Immature natural killer cell (primary cell): ENCODE data around the gene ARL8B. TPM values are rescaled to one million over a fixed set of nuclear protein-coding genes. Genes with fewer than 3 reads are reported as not detected.
A peak's percentile ranks its signal among the peaks of the same experiment; 100 is the strongest.

ENCODE experiments used
- DNase-seq, 3 donors: peaks; one replicate each; pipeline ENCODE4 v3.0.0; 2022; ENCODE audit warnings: mixed read lengths in 1 of 3
- H3K27ac Mint-ChIP-seq, 6 donors: one replicate each; pipeline ENCODE4 v1.8.0; 2020; ENCODE audit warnings: mixed read lengths in 6 of 6, mild to moderate bottlenecking in 5 of 6, inconsistent platforms in 4 of 6, moderate library complexity in 3 of 6
- H3K27me3 Mint-ChIP-seq, 3 donors: one replicate each; pipeline ENCODE4 v1.8.0; 2020 to 2021; ENCODE audit warnings: low read depth in 3 of 3, mild to moderate bottlenecking in 3 of 3, mixed read lengths in 3 of 3, moderate library complexity in 3 of 3, inconsistent platforms in 1 of 3
- H3K36me3 Mint-ChIP-seq, 3 donors: one replicate each; pipeline ENCODE4 v1.8.0; 2020; ENCODE audit warnings: mixed read lengths in 3 of 3, inconsistent platforms in 2 of 3, mild to moderate bottlenecking in 2 of 3
- H3K4me1 Mint-ChIP-seq, 2 donors: one replicate each; pipeline ENCODE4 v1.8.0; 2020; ENCODE audit warnings: inconsistent platforms in 2 of 2, mild to moderate bottlenecking in 2 of 2, mixed read lengths in 2 of 2, moderate library complexity in 1 of 2
- H3K4me3 Mint-ChIP-seq, 5 donors: one replicate each; pipeline ENCODE4 v1.8.0; 2020; ENCODE audit warnings: mild to moderate bottlenecking in 5 of 5, mixed read lengths in 5 of 5, inconsistent platforms in 3 of 5, moderate library complexity in 3 of 5
- H3K9me3 Mint-ChIP-seq, 6 donors: one replicate each; pipeline ENCODE4 v1.8.0; 2020; ENCODE audit warnings: mild to moderate bottlenecking in 6 of 6, mixed read lengths in 6 of 6, inconsistent platforms in 4 of 6, moderate library complexity in 3 of 6
- polyA plus RNA-seq, 3 donors: library from polyadenylated mRNA; unstranded; fragments of 300-500 nt; fragmentation: Illumina TruSeq; gene quantifications; one replicate each; pipeline ENCODE4 v1.2.3, GENCODE V29; 2021

ARL8B gene
- polyA plus RNA-seq, 3 donors from 2014 or later = 37.7 to 63.4 (median 39.4) TPM

DNA sequence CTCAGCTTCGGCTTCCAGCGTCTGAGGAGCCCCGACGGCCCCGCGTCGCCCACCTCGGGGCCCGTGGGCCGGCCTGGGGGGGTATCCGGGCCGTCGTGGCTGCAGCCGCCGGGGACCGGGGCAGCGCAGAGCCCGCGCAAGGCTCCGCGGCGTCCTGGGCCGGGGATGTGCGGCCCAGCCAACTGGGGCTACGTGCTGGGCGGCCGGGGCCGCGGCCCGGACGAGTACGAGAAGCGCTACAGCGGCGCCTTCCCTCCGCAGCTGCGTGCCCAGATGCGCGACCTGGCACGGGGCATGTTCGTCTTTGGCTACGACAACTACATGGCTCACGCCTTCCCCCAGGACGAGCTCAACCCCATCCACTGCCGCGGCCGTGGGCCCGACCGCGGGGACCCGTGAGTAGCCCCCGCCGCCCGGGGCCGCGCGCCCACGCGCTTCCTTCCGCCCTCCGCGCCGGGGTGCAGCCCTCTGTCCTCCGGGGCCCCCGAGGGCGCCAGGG lies 65.9 kb downstream of the ARL8B start:
- peak overlapping the region; percentile 90 to 97 (median 97) for H3K4me3 Mint-ChIP-seq
- H3K4me1 Mint-ChIP-seq = peaks cover 44 to 59% of the 10 kb centered on the region in 2 donors
- H3K27ac Mint-ChIP-seq = peak overlapping the region; percentile 83 to 97 (median 92)
- peaks cover 0 to 5% (median 0%) of the 10 kb centered on the region in 3 donors for H3K36me3 Mint-ChIP-seq
- no peaks in the 10 kb centered on the region for H3K9me3 Mint-ChIP-seq
- DNase-seq = peak; percentile 68 to 73 (median 71)
- peaks cover 2 to 12% (median 7%) of the 10 kb centered on the region in 3 donors for H3K27me3 Mint-ChIP-seq

- DNase-seq = no peak
- peaks cover 2 to 12% (median 7%) of the 10 kb centered on the region in 3 donors for H3K27me3 Mint-ChIP-seq
- H3K36me3 Mint-ChIP-seq = peaks cover 0 to 5% (median 0%) of the 10 kb centered on the region in 3 donors
- H3K4me3 Mint-ChIP-seq = peak overlapping the region; percentile 90 to 97 (median 96)
- H3K27ac Mint-ChIP-seq = peak overlapping the region; percentile 79 to 97 (median 92)
- peaks cover 47 to 62% of the 10 kb centered on the region in 2 donors for H3K4me1 Mint-ChIP-seq
- H3K9me3 Mint-ChIP-seq = no peaks in the 10 kb centered on the region
These were observed 66.5 kb downstream of the ARL8B start for GRCh38 chr3:5188419-5189221.

DNA sequence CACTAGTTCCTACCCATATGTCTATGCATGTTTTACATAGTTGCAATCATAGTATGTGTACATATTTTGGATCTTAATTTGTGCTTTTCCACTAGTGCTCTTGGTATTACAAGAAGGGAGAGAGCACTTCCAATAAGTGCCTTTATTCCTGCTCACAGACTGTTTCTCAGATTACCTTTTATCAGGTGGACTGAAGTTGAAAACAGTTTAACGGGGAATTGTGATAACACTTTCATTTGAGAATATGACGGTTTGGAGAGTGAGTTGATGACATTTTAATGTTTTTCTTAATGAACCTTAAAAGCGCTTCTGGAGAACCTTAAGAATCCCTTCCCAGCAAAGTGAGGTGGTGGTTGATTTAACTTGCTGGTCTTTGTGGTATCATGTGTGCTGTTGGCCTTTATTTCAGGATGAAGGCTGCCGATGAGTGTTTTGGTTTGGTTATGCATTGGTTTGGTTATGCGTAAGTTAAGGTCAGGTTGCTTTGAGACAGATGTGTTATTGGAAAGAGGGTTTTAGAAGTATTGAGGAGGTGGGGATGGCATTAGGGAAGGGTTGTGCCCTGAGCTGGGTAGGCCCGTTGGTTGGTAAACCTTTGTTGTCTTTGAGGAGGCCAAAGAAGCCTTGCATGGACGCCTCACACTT lies 68.2 kb downstream of the ARL8B start:
- peak overlapping the region; percentile 56 to 97 (median 90) for H3K4me3 Mint-ChIP-seq
- DNase-seq = no peak
- peak overlapping the region in 5 of 6 donors; percentile 10 to 76 (median 23) for H3K27ac Mint-ChIP-seq
- peaks cover 0 to 5% (median 0%) of the 10 kb centered on the region in 3 donors for H3K36me3 Mint-ChIP-seq
- H3K27me3 Mint-ChIP-seq = peaks cover 2 to 12% (median 7%) of the 10 kb centered on the region in 3 donors
- H3K9me3 Mint-ChIP-seq = no peaks in the 10 kb centered on the region
- H3K4me1 Mint-ChIP-seq = peaks cover 63 to 79% of the 10 kb centered on the region in 2 donors

- H3K9me3 Mint-ChIP-seq = no peaks in the 10 kb centered on the region
- peaks cover 2 to 14% (median 7%) of the 10 kb centered on the region in 3 donors for H3K27me3 Mint-ChIP-seq
- no peak for DNase-seq
- H3K4me3 Mint-ChIP-seq = peak overlapping the region in 1 of 5 donors; percentile 60
- peaks cover 0 to 5% (median 0%) of the 10 kb centered on the region in 3 donors for H3K36me3 Mint-ChIP-seq
- H3K4me1 Mint-ChIP-seq = peaks cover 77 to 84% of the 10 kb centered on the region in 2 donors
- H3K27ac Mint-ChIP-seq = peak overlapping the region; percentile 32 to 75 (median 52)
These were observed 69.6 kb downstream of the ARL8B start for GRCh38 chr3:5191555-5192304.

GRCh38 chr3:5192571-5193365 lies 70.7 kb downstream of the ARL8B start:
- no peak for DNase-seq
- Mint-ChIP-seq H3K9me3 (no peaks in the 10 kb centered on the region), H3K27me3 (peaks cover 0 to 10% (median 7%) of the 10 kb centered on the region in 3 donors), H3K4me1 (peaks cover 81 to 88% of the 10 kb centered on the region in 2 donors), H3K36me3 (peaks cover 0 to 5% (median 0%) of the 10 kb centered on the region in 3 donors), H3K27ac (peak overlapping the region; percentile 44 to 76 (median 66)), H3K4me3 (peak overlapping the region in 2 of 5 donors; percentile 12 to 33)

GRCh38 chr3:5194341-5194740 lies 72.2 kb downstream of the ARL8B start:
- Mint-ChIP-seq H3K4me3 (peak overlapping the region in 4 of 5 donors; percentile 1 to 58 (median 48)), H3K4me1 (peaks cover 84 to 93% of the 10 kb centered on the region in 2 donors), H3K36me3 (peaks cover 4 to 9% (median 5%) of the 10 kb centered on the region in 3 donors), H3K9me3 (no peaks in the 10 kb centered on the region), H3K27me3 (peaks cover 0 to 4% (median 3%) of the 10 kb centered on the region in 3 donors), H3K27ac (peak overlapping the region; percentile 62 to 90 (median 78))
- no peak for DNase-seq

DNA sequence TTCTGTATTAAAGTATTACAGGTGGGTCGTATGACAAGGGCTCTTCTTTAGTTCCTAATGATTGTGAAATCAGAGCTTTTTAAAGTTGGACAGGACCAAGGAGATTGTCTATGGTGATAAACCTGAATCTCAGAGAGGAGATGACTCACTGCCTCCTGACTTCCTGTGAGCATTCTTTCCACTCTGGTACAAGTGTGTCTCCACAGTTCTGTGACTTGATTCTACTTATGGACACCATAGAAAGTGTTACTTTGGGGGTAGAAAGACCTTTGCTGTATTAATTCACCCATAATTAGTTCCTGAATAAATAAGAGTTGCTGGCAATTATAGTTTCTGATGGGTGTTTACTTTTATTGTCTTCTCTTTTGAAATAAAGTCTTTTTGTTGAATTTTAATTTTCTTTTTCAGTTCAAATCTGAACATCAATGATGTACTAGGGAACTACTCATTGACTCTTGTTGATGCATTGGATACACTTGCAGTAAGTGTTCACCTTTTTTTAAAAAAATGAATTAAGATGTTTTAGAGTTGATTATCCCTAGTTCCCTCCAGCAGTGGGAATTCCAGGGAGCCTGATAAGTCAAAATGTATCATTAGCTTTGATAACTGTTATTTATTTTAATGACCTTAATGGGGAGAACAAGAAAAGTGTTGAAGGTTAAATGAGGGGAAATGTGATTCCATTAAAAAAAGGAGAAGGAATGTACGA lies 72.9 kb downstream of the ARL8B start:
- peak overlapping the region; percentile 1 to 58 (median 46) for H3K4me3 Mint-ChIP-seq
- H3K27ac Mint-ChIP-seq = peak overlapping the region; percentile 58 to 90 (median 78)
- DNase-seq = peak; percentile 41 to 46 (median 43)
- no peaks in the 10 kb centered on the region for H3K9me3 Mint-ChIP-seq
- H3K27me3 Mint-ChIP-seq = peaks cover 0 to 4% (median 3%) of the 10 kb centered on the region in 3 donors
- peaks cover 4 to 9% (median 5%) of the 10 kb centered on the region in 3 donors for H3K36me3 Mint-ChIP-seq
- H3K4me1 Mint-ChIP-seq = peaks cover 78 to 89% of the 10 kb centered on the region in 2 donors

DNA sequence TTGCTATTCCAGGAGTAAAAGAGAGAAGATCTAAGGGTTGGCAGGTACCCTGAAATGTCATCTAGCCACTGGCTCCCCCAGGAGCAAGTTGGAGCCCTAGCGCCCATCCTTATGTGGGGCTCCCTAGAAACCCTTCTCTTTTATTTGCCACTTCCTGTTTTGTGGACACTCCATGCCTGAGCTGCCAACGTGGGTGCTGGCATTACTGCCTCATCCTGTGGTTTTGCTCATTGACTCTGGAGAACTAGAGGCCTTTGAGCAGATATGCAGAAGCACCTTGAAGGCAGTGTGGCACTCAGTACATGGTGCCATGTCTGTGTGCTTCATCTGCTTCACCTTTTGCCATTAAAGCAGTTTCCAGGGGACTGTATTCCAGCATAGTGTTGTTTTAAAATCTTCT lies 73.5 kb downstream of the ARL8B start:
- Mint-ChIP-seq H3K27me3 (peaks cover 0 to 4% (median 0%) of the 10 kb centered on the region in 3 donors), H3K4me3 (peak overlapping the region in 2 of 5 donors; percentile 32 to 45), H3K9me3 (no peaks in the 10 kb centered on the region), H3K36me3 (peaks cover 4 to 9% (median 5%) of the 10 kb centered on the region in 3 donors), H3K4me1 (peaks cover 72 to 83% of the 10 kb centered on the region in 2 donors), H3K27ac (peak overlapping the region; percentile 47 to 90 (median 74))
- DNase-seq = no peak

DNA sequence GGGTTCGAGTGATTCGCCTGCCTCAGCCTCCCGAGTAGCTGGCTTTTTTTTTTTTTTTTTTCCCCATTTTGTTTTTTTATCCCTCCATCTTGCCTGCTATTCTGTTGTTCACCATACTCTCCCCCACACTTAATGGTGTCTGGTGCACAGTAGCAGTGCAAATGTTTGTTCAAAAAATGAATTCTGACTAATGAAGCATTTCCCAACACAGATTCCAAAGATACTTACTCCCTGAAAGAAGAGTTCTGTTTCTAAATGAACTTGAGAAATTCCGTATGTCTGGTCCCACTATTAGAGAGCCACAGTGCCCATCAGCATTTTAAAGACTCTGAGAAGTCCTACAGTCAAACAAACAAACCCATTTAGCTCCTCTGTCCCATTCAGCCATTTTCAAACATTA lies 74.9 kb downstream of the ARL8B start:
- peaks cover 0 to 4% (median 0%) of the 10 kb centered on the region in 3 donors for H3K27me3 Mint-ChIP-seq
- H3K9me3 Mint-ChIP-seq = no peaks in the 10 kb centered on the region
- H3K4me3 Mint-ChIP-seq = peak overlapping the region; percentile 29 to 68 (median 52)
- peak overlapping the region; percentile 71 to 94 (median 90) for H3K27ac Mint-ChIP-seq
- H3K4me1 Mint-ChIP-seq = peaks cover 65 to 73% of the 10 kb centered on the region in 2 donors
- H3K36me3 Mint-ChIP-seq = peaks cover 5 to 17% (median 9%) of the 10 kb centered on the region in 3 donors
- no peak for DNase-seq

DNA sequence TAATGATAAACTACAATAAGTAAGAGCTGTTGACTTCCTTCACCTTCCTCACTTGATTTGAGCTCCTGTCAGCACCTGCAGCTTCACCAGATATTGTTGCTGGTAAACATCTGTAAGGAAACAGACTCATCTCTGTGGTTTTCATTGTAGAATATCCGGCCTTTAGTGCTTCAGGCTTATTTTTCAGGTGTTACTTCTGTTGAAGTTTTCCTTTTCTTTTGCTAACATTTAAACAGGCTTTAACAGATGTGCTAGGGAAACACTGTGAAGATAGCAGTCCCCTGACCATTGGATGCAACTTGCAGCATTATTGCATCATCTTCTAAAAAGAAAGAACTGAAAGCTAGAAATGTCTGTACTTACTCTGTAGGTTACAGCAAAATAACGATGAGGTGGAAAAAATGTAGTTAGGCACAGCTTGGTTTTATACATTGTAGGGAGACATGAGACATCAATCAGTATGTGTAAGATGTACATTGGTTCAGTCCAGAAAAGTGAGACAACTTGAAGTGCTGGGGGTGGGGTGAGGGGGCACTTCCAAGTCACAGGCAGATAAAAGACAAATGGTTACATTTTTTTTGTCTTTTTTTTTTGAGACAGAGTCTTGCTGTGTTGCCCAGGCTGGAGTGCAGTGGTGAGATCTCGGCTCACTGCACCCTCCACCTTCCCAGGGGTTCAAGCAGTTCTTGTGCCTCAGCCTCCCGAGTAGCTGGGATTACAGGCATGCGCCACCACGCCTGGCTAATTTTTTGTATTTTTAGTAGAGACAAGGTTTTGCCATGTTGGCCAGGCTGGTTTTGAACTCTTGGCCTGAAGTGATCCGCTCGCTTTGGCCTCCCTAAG lies 75.6 kb downstream of the ARL8B start:
- peak in 2 of 3 donors; percentile 16 to 19 for DNase-seq
- peaks cover 58 to 66% of the 10 kb centered on the region in 2 donors for H3K4me1 Mint-ChIP-seq
- H3K36me3 Mint-ChIP-seq = peaks cover 8 to 21% (median 14%) of the 10 kb centered on the region in 3 donors
- peak overlapping the region; percentile 71 to 94 (median 90) for H3K27ac Mint-ChIP-seq
- peak overlapping the region; percentile 29 to 68 (median 52) for H3K4me3 Mint-ChIP-seq
- no peaks in the 10 kb centered on the region for H3K9me3 Mint-ChIP-seq
- peaks cover 0 to 2% (median 0%) of the 10 kb centered on the region in 3 donors for H3K27me3 Mint-ChIP-seq

DNA sequence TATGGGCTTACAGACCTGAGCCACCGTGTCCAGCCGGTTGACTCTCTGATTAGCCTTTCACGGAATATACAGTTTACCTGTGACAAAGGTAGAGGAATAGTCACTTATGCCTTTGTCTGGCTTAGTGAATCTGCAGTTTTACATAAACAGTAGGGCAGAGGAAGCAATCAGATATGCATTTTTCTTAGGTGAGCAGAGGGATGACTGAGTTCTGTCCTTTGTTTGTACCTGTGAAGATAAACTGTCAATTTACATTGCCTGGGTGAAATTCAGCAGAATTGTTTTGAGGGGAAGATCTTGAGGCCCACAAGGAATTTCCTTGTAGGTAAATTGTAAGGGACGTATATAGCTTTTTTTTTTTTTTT lies 76.2 kb downstream of the ARL8B start:
- Mint-ChIP-seq H3K27me3 (peaks cover 0 to 2% (median 0%) of the 10 kb centered on the region in 3 donors), H3K9me3 (no peaks in the 10 kb centered on the region), H3K36me3 (peaks cover 14 to 27% (median 17%) of the 10 kb centered on the region in 3 donors), H3K4me1 (peaks cover 53 to 60% of the 10 kb centered on the region in 2 donors), H3K4me3 (peak overlapping the region in 3 of 5 donors; percentile 27 to 45 (median 28)), H3K27ac (peak overlapping the region; percentile 55 to 93 (median 74))
- no peak for DNase-seq
